Measurements from ENCODE around the gene KREMEN1.

KREMEN1 gene

DNA sequence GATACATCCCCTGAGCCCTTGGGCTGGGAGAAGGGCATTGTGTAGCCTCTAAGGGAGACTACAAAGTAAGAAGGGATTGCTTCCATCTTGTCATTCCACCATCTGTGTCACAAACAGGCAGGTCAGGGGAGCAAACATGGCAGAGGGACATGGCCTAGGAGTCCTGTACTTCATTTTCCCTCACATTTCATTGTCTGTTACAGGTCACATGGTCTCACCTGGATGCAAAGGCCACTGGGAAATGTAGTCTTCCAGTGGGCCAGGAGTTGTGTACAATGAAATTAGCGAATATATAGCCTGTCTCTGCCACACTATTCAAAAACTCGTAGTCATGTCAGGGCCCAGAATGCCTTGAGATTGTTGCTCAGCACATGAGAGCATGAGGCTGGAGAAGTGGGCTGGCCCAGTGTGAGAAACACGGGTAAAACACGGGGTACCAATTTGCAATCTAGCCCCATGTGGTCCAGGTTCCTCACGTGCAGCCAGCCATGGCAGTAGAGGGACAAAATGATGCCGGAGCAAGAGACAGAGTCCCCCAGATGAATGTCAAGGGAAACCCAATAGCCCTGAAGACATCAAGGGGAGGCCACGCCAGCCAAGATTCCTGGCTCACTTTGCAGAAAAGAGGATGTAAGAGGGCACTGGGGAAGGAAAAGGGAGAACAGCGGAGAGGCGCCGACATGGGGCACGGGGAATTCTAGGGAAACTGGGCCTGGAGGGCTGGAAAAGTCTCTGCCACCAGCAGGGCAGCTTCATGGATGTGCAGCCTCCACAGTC lies 85.1 kb downstream of the KREMEN1 start:
- no peak overlapping the region for H3K27ac ChIP-seq
- TF ChIP-seq, protein P1, sequence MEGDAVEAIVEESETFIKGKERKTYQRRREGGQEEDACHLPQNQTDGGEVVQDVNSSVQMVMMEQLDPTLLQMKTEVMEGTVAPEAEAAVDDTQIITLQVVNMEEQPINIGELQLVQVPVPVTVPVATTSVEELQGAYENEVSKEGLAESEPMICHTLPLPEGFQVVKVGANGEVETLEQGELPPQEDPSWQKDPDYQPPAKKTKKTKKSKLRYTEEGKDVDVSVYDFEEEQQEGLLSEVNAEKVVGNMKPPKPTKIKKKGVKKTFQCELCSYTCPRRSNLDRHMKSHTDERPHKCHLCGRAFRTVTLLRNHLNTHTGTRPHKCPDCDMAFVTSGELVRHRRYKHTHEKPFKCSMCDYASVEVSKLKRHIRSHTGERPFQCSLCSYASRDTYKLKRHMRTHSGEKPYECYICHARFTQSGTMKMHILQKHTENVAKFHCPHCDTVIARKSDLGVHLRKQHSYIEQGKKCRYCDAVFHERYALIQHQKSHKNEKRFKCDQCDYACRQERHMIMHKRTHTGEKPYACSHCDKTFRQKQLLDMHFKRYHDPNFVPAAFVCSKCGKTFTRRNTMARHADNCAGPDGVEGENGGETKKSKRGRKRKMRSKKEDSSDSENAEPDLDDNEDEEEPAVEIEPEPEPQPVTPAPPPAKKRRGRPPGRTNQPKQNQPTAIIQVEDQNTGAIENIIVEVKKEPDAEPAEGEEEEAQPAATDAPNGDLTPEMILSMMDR (conservative IDR thresholded peaks at IDR 0.05) = no peak

DNA sequence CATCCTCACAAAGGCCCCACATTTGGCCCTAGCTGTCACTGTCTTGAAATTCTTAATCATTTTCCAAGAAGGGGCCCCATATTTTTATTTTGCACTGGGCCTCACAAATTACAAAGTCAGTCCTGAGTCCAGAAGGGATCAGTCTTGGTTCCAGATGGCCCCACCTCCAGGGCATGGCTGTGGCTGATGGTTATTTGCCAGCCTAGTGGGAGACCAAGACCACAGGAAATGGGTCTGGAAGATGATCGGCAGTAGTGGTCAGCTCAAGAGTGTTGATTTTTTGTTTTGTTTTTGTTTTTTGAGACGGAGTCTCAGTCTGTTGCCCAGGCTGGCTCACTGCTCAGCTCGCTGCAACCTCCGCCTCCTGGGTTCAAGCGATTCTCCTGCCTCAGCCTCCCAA lies 85.7 kb downstream of the KREMEN1 start:
- TF ChIP-seq, protein P1 (conservative IDR thresholded peaks at IDR 0.05) = no peak
- H3K27ac ChIP-seq = no peak overlapping the region

DNA sequence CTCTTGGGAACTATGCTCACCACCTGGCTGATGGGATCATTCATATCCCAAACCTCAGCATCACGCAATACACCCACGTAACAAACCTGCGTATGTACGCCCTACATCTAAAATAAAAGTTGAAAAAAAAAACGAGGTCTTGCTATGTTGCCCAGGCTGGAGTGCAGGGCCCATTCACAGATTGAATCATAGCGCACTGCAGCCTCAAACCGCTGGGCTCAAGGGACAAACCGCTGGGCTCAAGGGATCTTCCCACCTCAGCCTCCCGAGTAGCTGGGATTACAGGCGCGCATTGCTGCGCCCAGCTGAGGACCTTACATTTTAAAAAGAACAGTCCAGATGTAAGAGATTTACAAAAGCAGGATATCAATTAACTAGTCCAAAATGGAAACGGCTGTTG lies 91.0 kb downstream of the KREMEN1 start:
- TF ChIP-seq, protein P1 (conservative IDR thresholded peaks at IDR 0.05) = no peak
- no peak overlapping the region for H3K27ac ChIP-seq

DNA sequence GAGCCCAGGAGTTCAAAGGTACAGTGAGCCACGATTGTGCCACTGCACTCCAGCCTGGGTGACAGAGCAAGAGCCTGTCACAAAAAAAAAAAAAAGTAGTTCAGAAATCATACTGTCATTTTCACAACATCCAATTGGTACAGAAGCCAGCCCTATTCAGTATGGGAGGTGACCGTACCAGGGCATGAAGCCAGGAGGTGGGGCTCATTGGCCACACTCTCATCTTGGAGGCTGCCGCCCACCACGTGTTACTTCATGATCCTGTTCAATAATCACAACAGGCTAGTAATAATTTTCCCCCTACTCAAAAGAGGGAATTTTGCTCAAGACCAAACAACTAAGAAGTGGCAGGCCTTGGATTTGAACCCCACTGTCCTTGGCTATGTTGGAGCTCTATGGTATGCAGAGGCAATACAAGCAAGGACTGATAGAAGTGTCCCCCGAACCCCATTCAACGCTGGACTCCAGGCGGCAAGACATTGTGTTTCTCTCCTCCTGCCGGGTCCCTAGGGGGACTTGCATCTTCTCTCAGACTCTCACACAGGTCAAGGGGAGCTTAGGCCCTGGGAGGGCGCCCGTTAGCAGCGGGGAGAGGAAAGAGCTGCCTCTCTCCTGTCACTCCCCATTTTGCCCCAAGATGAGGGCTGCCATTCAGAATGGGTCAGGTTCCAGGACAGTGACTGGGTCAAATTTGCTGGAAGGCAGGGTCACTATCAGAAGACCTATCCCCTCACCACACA lies 92.7 kb downstream of the KREMEN1 start:
- no peak overlapping the region for H3K27ac ChIP-seq
- TF ChIP-seq, protein P1 (conservative IDR thresholded peaks at IDR 0.05) = no peak

DNA sequence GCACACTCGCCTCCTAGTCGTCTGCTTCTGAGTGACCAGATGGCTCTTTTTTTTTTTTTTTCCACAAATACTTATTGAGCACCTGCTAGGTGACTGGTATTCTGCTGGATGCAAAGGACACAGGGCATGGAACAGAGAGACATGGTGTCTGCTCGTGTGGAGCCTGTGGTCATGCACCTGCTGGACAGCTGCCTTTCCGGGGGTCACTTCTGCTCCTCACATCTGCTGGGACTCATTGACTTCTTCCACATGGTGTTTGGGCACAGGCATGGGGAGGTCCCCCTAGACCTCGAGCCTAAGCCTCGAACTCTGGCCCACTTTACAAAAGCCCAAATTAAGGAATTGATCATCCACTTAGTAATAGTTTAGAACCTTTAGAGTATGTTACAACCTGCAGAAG lies 93.3 kb downstream of the KREMEN1 start:
- H3K27ac ChIP-seq = no peak overlapping the region
- TF ChIP-seq, protein P1 (conservative IDR thresholded peaks at IDR 0.05) = no peak

DNA sequence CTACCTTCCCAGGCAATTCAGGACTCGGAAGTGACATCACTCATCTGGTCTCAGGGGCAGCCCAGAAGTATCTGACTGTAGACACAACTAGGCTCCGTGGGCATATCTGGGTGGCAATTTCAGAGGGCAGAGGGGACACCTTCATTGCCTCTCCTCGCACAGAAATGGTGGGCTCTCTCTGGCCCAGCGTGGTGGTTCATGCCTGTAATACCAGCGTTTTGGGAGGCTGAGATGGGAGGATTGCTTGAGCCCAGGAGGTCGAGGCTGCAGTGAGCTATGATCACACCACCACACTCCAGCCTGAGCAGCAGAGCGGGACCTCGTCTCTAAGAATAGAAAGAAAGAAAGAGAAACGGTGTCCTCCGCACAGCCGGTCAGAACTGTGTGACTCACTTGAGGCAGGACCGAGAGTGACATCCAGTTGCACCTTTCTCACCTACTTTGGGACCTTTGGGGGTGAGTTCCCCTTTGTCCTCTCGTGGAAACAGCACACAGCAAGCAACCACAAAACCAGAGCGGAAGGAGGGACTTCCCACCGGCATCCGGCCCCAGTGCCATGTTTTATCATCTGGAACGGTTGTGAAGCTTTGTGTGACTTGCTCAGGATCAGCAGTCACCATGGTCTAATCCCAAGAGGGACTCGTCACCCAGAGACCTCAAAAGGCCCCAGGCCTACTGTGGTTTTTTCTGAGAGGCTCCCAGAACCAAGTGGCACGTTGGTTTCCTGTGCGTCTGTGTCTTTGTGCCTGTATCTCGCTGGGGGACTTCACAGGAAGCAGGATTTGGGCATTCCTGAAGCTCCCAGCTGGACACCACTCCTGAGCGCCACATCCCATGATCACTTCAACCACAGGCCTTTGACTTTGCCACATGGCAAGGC lies 94.4 kb downstream of the KREMEN1 start:
- no peak overlapping the region for H3K27ac ChIP-seq

More for the DNA sequence above, 94.4 kb downstream of the KREMEN1 start:
- TF ChIP-seq, protein P1 (conservative IDR thresholded peaks at IDR 0.05) = no peak

Data from VCaP (cell line).